OCI-LY1 (cell line): ENCODE results near the gene POU6F2.

Experiments used
- H2AFZ ChIP-seq: fragments of 200-600 bp; sonication (generic), shearing (Covaris generic); 2 replicates; pipeline ENCODE4 v1.6.0; 2014; ENCODE audit warnings: antibody characterized with exemption, mild to moderate bottlenecking, low read length
- H3F3A ChIP-seq: fragments of 200-600 bp; sonication (generic), shearing (Covaris generic); 2 replicates; pipeline ENCODE4 v1.6.0; 2014; ENCODE audit warnings: mild to moderate bottlenecking, antibody characterized with exemption, low read length, moderate library complexity; ENCODE audit not compliant: insufficient read depth
- H3K27ac ChIP-seq: fragments of 200-600 bp; sonication (generic); 2 replicates; pipeline ENCODE4 v1.5.1; 2014; ENCODE audit warnings: low read length, mixed run types, mild to moderate bottlenecking, low read depth; ENCODE audit not compliant: poor library complexity, severe bottlenecking
- H3K27me3 ChIP-seq: fragments of 200-600 bp; sonication (generic); 2 replicates; pipeline ENCODE4 v1.6.0; 2014; ENCODE audit warnings: antibody characterized with exemption, mild to moderate bottlenecking, low read length, moderate library complexity; ENCODE audit not compliant: insufficient read depth
- H3K36me3 ChIP-seq: fragments of 200-600 bp; sonication (generic); 2 replicates; pipeline ENCODE4 v1.6.1; 2014; ENCODE audit warnings: mild to moderate bottlenecking, antibody characterized with exemption, low read length, moderate library complexity, mixed read lengths; ENCODE audit not compliant: insufficient read depth
- H3K4me1 ChIP-seq: fragments of 200-600 bp; sonication (generic); 2 replicates; pipeline ENCODE4 v1.5.1; 2014; ENCODE audit warnings: mild to moderate bottlenecking, low read length, moderate library complexity; ENCODE audit not compliant: insufficient read depth, severe bottlenecking
- H3K4me2 ChIP-seq: fragments of 200-600 bp; sonication (generic), shearing (Covaris generic); 2 replicates; pipeline ENCODE4 v1.6.1; 2014; ENCODE audit warnings: low read length
- H3K4me3 ChIP-seq: fragments of 200-600 bp; sonication (generic); 2 replicates; pipeline ENCODE4 v1.5.1; 2014; ENCODE audit warnings: low read length, low read depth, mild to moderate bottlenecking, mixed read lengths; ENCODE audit not compliant: poor library complexity, severe bottlenecking
- H3K79me2 ChIP-seq: fragments of 200-600 bp; shearing (Covaris generic); 2 replicates; pipeline ENCODE4 v1.6.1; 2016; ENCODE audit warnings: mixed run types, low read length, mixed read lengths; ENCODE audit not compliant: insufficient read depth
- H3K9ac ChIP-seq: fragments of 200-600 bp; sonication (generic), shearing (Covaris generic); 2 replicates; pipeline ENCODE4 v1.6.1; 2014; ENCODE audit warnings: mild to moderate bottlenecking, low read length, mixed read lengths
- H3K9me2 ChIP-seq: fragments of 200-600 bp; sonication (generic), shearing (Covaris generic); 2 replicates; pipeline ENCODE4 v1.6.1; 2014; ENCODE audit warnings: low read depth, mild to moderate bottlenecking, low read length, mixed read lengths
- H3K9me3 ChIP-seq: fragments of 200-600 bp; shearing (Covaris generic); 2 replicates; pipeline ENCODE4 v1.6.1; 2014; ENCODE audit warnings: low read length, mixed read lengths
- H4K20me1 ChIP-seq: fragments of 200-600 bp; sonication (generic), shearing (Covaris generic); 2 replicates; pipeline ENCODE4 v1.6.0; 2016; ENCODE audit warnings: mild to moderate bottlenecking, low read length; ENCODE audit not compliant: insufficient read depth
- EZH2 ChIP-seq: fragments of 200-600 bp; sonication (generic), shearing (Covaris generic); IDR thresholded peaks from 2 replicates; pipeline ENCODE4 v1.8.0; 2017; ENCODE audit warnings: borderline replicate concordance, mixed run types, mild to moderate bottlenecking, antibody characterized with exemption, low read length, moderate library complexity, mixed read lengths
- TF ChIP-seq, protein P1 (sequence below): fragments of 200-600 bp; sonication (generic), shearing (Covaris generic); IDR thresholded peaks from 2 replicates; pipeline ENCODE4 v1.5.1; 2017; ENCODE audit warnings: mild to moderate bottlenecking, antibody characterized with exemption, low read length, moderate library complexity, mixed read lengths

The POU6F2 gene

DNA sequence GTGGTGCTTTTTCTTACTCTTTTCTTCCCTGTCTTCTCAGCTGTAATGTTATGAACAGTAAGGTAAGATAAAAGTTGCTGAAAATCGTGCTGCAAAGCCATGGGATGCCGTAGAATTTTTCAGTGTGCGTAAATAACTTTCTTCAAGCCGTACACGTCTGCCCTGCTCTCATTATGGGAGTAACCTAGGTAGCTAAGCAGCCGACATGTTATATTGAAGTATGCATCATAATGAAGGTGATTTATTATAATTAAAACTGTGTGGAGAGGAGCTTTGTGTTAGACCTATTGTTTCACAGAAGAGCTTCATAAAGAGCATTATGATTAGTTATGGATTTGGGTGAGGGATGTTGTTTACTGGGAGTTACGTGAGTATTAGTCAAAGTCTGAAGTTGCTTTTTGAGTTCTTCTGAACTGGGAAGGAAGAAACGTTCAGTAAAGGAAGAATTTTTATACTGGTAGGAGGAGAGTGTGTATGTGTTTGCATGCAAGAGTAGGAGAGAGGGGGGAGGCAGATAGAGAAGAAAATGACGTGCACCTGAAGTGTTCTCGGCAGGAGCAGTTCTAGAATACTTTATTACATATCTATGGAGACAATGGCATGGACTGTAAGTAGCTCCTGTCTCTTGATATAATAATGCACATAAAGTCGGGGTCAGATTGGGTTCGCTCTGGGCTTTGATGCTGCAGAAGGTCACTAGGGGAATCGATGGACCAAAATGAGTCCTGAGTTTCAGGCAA, 56.3 kb downstream of the POU6F2 start:
- H3K4me3 ChIP-seq, result no peak overlapping the region
- H3K79me2 ChIP-seq, result no peaks in the 10 kb centered on the region
- H3K4me1 ChIP-seq, result no peaks in the 10 kb centered on the region
- no peaks in the 10 kb centered on the region for H3K36me3 ChIP-seq
- H3K9ac ChIP-seq, result no peak overlapping the region
- H3K27me3 ChIP-seq, result no peaks in the 10 kb centered on the region
- TF ChIP-seq EZH2, result no peak
- TF ChIP-seq, protein P1, sequence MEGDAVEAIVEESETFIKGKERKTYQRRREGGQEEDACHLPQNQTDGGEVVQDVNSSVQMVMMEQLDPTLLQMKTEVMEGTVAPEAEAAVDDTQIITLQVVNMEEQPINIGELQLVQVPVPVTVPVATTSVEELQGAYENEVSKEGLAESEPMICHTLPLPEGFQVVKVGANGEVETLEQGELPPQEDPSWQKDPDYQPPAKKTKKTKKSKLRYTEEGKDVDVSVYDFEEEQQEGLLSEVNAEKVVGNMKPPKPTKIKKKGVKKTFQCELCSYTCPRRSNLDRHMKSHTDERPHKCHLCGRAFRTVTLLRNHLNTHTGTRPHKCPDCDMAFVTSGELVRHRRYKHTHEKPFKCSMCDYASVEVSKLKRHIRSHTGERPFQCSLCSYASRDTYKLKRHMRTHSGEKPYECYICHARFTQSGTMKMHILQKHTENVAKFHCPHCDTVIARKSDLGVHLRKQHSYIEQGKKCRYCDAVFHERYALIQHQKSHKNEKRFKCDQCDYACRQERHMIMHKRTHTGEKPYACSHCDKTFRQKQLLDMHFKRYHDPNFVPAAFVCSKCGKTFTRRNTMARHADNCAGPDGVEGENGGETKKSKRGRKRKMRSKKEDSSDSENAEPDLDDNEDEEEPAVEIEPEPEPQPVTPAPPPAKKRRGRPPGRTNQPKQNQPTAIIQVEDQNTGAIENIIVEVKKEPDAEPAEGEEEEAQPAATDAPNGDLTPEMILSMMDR, result no peak
- H3K4me2 ChIP-seq, result no peak overlapping the region
- H2AFZ ChIP-seq, result no peak overlapping the region
- H3K9me3 ChIP-seq, result no peaks in the 10 kb centered on the region
- no peaks in the 10 kb centered on the region for H3F3A ChIP-seq
- no peak overlapping the region for H3K27ac ChIP-seq
- no peaks in the 10 kb centered on the region for H3K9me2 ChIP-seq
- H4K20me1 ChIP-seq, result no peaks in the 10 kb centered on the region

DNA sequence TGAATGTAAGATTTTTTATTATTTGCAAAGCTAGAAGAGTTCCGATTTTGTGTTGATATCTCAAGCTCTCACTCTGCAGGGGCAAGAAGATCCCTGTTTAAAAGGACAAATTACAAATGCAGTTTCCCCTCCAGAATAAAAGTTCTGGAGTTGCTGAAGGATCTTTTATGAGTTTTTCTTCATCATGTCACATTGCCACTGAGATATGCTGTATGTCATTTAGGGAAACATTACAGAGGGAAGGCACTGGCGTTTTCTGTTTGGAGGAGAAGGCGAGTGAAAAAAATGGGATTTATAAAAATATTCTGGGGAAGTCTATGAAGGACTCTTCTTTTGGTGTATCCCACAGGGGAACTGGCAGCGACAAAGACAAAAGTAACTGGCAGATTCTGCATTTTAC, 57.4 kb downstream of the POU6F2 start:
- Histone ChIP-seq H3K9me2 (no peaks in the 10 kb centered on the region), H3K27ac (no peak overlapping the region), H3F3A (no peaks in the 10 kb centered on the region), H3K9ac (no peak overlapping the region), H3K4me1 (no peaks in the 10 kb centered on the region), H3K36me3 (no peaks in the 10 kb centered on the region), H3K9me3 (no peaks in the 10 kb centered on the region), H3K4me3 (no peak overlapping the region), H4K20me1 (no peaks in the 10 kb centered on the region), H3K27me3 (no peaks in the 10 kb centered on the region), H3K79me2 (no peaks in the 10 kb centered on the region), H3K4me2 (no peak overlapping the region), H2AFZ (no peak overlapping the region)
- TF ChIP-seq EZH2, result no peak
- TF ChIP-seq, protein P1, result no peak

DNA sequence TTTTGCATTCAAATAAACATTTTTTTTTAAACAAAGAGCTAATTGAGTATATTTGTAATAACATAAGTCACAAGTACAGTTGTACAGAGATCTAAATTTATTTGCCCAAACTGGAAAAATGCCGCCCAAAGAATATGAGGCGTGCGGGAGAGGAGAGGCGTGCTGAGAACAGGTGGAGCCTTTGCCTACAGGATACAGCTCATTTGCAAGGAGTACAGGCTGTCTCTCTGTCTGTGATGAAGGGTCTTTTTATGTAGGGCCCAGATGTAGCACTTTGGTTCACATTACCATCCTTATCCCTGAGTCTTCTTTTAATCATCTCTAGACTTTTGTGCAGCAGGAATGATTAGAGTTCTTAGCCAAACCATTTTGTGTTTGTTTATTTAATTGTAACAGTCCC, 58.2 kb downstream of the POU6F2 start:
- Histone ChIP-seq H2AFZ (no peak overlapping the region), H3K27me3 (no peaks in the 10 kb centered on the region), H4K20me1 (no peaks in the 10 kb centered on the region), H3K9me3 (no peaks in the 10 kb centered on the region), H3K27ac (no peak overlapping the region), H3K36me3 (no peaks in the 10 kb centered on the region), H3K9ac (no peak overlapping the region), H3K79me2 (no peaks in the 10 kb centered on the region), H3K4me3 (no peak overlapping the region), H3F3A (no peaks in the 10 kb centered on the region), H3K9me2 (no peaks in the 10 kb centered on the region), H3K4me1 (no peaks in the 10 kb centered on the region), H3K4me2 (no peak overlapping the region)
- no peak for TF ChIP-seq EZH2
- TF ChIP-seq, protein P1, result no peak
